Activated T-helper 1 cell treated with Interleukin-2 at 50 U/mL for 16 hours (primary cell): ENCODE measurements around the gene METTL8.

Source experiments
- DNase-seq: peaks from one replicate; pipeline ENCODE4 v3.0.0-alpha.2; 2020; ENCODE audit warnings: low read depth

Gene METTL8

GRCh38 chr2:171433763-171434012 is at the start of gene METTL8:
TSS of gene METTL8 (minus strand) at chr2:171433990. CDS start at chr2:171392185, 41,805 bp downstream.
- no peak for DNase-seq

- DNase-seq: no peak
Observed at GRCh38 chr2:171482877-171483276, 49.1 kb upstream of the METTL8 start.

- no peak for DNase-seq
Observed at GRCh38 chr2:171482308-171482707, 48.5 kb upstream of the METTL8 start.

- DNase-seq: no peak
Observed at GRCh38 chr2:171480908-171481307, 47.1 kb upstream of the METTL8 start.

- no peak for DNase-seq
Observed at GRCh38 chr2:171479154-171479814, 45.5 kb upstream of the METTL8 start.

- no peak for DNase-seq
Observed at GRCh38 chr2:171478345-171478744, 44.6 kb upstream of the METTL8 start.

- DNase-seq: no peak
Observed at GRCh38 chr2:171475979-171476378, 42.2 kb upstream of the METTL8 start.

GRCh38 chr2:171470129-171470528 is 36.3 kb upstream of the METTL8 start:
- DNase-seq: no peak

- DNase-seq: no peak
Observed at GRCh38 chr2:171469176-171469575, 35.4 kb upstream of the METTL8 start.

- no peak for DNase-seq
Observed at GRCh38 chr2:171460537-171460936, 26.7 kb upstream of the METTL8 start.

- no peak for DNase-seq
Observed at GRCh38 chr2:171459498-171459897, 25.7 kb upstream of the METTL8 start.

- DNase-seq: no peak
Observed at GRCh38 chr2:171452773-171453172, 19.0 kb upstream of the METTL8 start.

- no peak for DNase-seq
Observed at GRCh38 chr2:171451074-171451473, 17.3 kb upstream of the METTL8 start.

GRCh38 chr2:171447675-171448074 is 13.9 kb upstream of the METTL8 start:
- DNase-seq: no peak

- DNase-seq: no peak
Observed at GRCh38 chr2:171441470-171441869, 7.7 kb upstream of the METTL8 start.

- no peak for DNase-seq
Observed at GRCh38 chr2:171436307-171436706, 2.5 kb upstream of the METTL8 start.

- DNase-seq: peak; percentile 91
Observed at GRCh38 chr2:171434013-171434989, 511 bp upstream of the METTL8 start, which contains the start of gene DCAF17. TSS of gene DCAF17 (plus strand) at chr2:171434226. CDS start at chr2:171434578, 352 bp downstream.

- peak; percentile 8 for DNase-seq
Observed at GRCh38 chr2:171432969-171433762, 624 bp downstream of the METTL8 start.

GRCh38 chr2:171432206-171432968 is 1.4 kb downstream of the METTL8 start:
- no peak for DNase-seq

- no peak for DNase-seq
Observed at GRCh38 chr2:171431677-171432167, 2.1 kb downstream of the METTL8 start.
